OCI-LY1 (cell line): Measurements from ENCODE around the gene RAPGEF5.

Experiments used
- H2AFZ ChIP-seq: fragments of 200-600 bp; sonication (generic), shearing (Covaris generic); 2 replicates; pipeline ENCODE4 v1.6.0; 2014; ENCODE audit warnings: antibody characterized with exemption, mild to moderate bottlenecking, low read length
- H3F3A ChIP-seq: fragments of 200-600 bp; sonication (generic), shearing (Covaris generic); 2 replicates; pipeline ENCODE4 v1.6.0; 2014; ENCODE audit warnings: mild to moderate bottlenecking, antibody characterized with exemption, low read length, moderate library complexity; ENCODE audit not compliant: insufficient read depth
- H3K27ac ChIP-seq: fragments of 200-600 bp; sonication (generic); 2 replicates; pipeline ENCODE4 v1.5.1; 2014; ENCODE audit warnings: low read length, mixed run types, mild to moderate bottlenecking, low read depth; ENCODE audit not compliant: poor library complexity, severe bottlenecking
- H3K27me3 ChIP-seq: fragments of 200-600 bp; sonication (generic); 2 replicates; pipeline ENCODE4 v1.6.0; 2014; ENCODE audit warnings: antibody characterized with exemption, mild to moderate bottlenecking, low read length, moderate library complexity; ENCODE audit not compliant: insufficient read depth
- H3K36me3 ChIP-seq: fragments of 200-600 bp; sonication (generic); 2 replicates; pipeline ENCODE4 v1.6.1; 2014; ENCODE audit warnings: mild to moderate bottlenecking, antibody characterized with exemption, low read length, moderate library complexity, mixed read lengths; ENCODE audit not compliant: insufficient read depth
- H3K4me1 ChIP-seq: fragments of 200-600 bp; sonication (generic); 2 replicates; pipeline ENCODE4 v1.5.1; 2014; ENCODE audit warnings: mild to moderate bottlenecking, low read length, moderate library complexity; ENCODE audit not compliant: insufficient read depth, severe bottlenecking
- H3K4me2 ChIP-seq: fragments of 200-600 bp; sonication (generic), shearing (Covaris generic); 2 replicates; pipeline ENCODE4 v1.6.1; 2014; ENCODE audit warnings: low read length
- H3K4me3 ChIP-seq: fragments of 200-600 bp; sonication (generic); 2 replicates; pipeline ENCODE4 v1.5.1; 2014; ENCODE audit warnings: low read length, low read depth, mild to moderate bottlenecking, mixed read lengths; ENCODE audit not compliant: poor library complexity, severe bottlenecking
- H3K79me2 ChIP-seq: fragments of 200-600 bp; shearing (Covaris generic); 2 replicates; pipeline ENCODE4 v1.6.1; 2016; ENCODE audit warnings: mixed run types, low read length, mixed read lengths; ENCODE audit not compliant: insufficient read depth
- H3K9ac ChIP-seq: fragments of 200-600 bp; sonication (generic), shearing (Covaris generic); 2 replicates; pipeline ENCODE4 v1.6.1; 2014; ENCODE audit warnings: mild to moderate bottlenecking, low read length, mixed read lengths
- H3K9me2 ChIP-seq: fragments of 200-600 bp; sonication (generic), shearing (Covaris generic); 2 replicates; pipeline ENCODE4 v1.6.1; 2014; ENCODE audit warnings: low read depth, mild to moderate bottlenecking, low read length, mixed read lengths
- H3K9me3 ChIP-seq: fragments of 200-600 bp; shearing (Covaris generic); 2 replicates; pipeline ENCODE4 v1.6.1; 2014; ENCODE audit warnings: low read length, mixed read lengths
- H4K20me1 ChIP-seq: fragments of 200-600 bp; sonication (generic), shearing (Covaris generic); 2 replicates; pipeline ENCODE4 v1.6.0; 2016; ENCODE audit warnings: mild to moderate bottlenecking, low read length; ENCODE audit not compliant: insufficient read depth
- EZH2 ChIP-seq: fragments of 200-600 bp; sonication (generic), shearing (Covaris generic); IDR thresholded peaks from 2 replicates; pipeline ENCODE4 v1.8.0; 2017; ENCODE audit warnings: borderline replicate concordance, mixed run types, mild to moderate bottlenecking, antibody characterized with exemption, low read length, moderate library complexity, mixed read lengths
- TF ChIP-seq, protein P1 (sequence below): fragments of 200-600 bp; sonication (generic), shearing (Covaris generic); IDR thresholded peaks from 2 replicates; pipeline ENCODE4 v1.5.1; 2017; ENCODE audit warnings: mild to moderate bottlenecking, antibody characterized with exemption, low read length, moderate library complexity, mixed read lengths

Gene RAPGEF5

GRCh38 chr7:22373388-22373787 lies 16.4 kb upstream of the RAPGEF5 start:
- peak overlapping the region; percentile 66; the same call in 1 of the 2 replicates for H2AFZ ChIP-seq

GRCh38 chr7:22372863-22373262 lies 15.9 kb upstream of the RAPGEF5 start:
- Histone ChIP-seq H3K36me3 (no peaks in the 10 kb centered on the region), H3K27ac (no peak overlapping the region), H3K4me1 (peaks cover 20% of the 10 kb centered on the region), H3K9me3 (no peaks in the 10 kb centered on the region), H2AFZ (no peak overlapping the region), H3F3A (no peaks in the 10 kb centered on the region), H3K4me2 (no peak overlapping the region), H3K4me3 (no peak overlapping the region), H3K9ac (no peak overlapping the region), H3K79me2 (no peaks in the 10 kb centered on the region), H4K20me1 (no peaks in the 10 kb centered on the region), H3K9me2 (no peaks in the 10 kb centered on the region), H3K27me3 (no peaks in the 10 kb centered on the region)
- TF ChIP-seq, protein P1, sequence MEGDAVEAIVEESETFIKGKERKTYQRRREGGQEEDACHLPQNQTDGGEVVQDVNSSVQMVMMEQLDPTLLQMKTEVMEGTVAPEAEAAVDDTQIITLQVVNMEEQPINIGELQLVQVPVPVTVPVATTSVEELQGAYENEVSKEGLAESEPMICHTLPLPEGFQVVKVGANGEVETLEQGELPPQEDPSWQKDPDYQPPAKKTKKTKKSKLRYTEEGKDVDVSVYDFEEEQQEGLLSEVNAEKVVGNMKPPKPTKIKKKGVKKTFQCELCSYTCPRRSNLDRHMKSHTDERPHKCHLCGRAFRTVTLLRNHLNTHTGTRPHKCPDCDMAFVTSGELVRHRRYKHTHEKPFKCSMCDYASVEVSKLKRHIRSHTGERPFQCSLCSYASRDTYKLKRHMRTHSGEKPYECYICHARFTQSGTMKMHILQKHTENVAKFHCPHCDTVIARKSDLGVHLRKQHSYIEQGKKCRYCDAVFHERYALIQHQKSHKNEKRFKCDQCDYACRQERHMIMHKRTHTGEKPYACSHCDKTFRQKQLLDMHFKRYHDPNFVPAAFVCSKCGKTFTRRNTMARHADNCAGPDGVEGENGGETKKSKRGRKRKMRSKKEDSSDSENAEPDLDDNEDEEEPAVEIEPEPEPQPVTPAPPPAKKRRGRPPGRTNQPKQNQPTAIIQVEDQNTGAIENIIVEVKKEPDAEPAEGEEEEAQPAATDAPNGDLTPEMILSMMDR, result no peak
- TF ChIP-seq EZH2, result no peak

More at GRCh38 chr7:22373388-22373787, 16.4 kb upstream of the RAPGEF5 start:
- Histone ChIP-seq H3K27me3 (no peaks in the 10 kb centered on the region), H3K79me2 (no peaks in the 10 kb centered on the region), H3K4me1 (peaks cover 24% of the 10 kb centered on the region), H3K4me2 (no peak overlapping the region), H3F3A (no peaks in the 10 kb centered on the region), H3K36me3 (no peaks in the 10 kb centered on the region), H3K9me2 (no peaks in the 10 kb centered on the region), H3K4me3 (no peak overlapping the region), H3K9me3 (no peaks in the 10 kb centered on the region), H4K20me1 (no peaks in the 10 kb centered on the region), H3K27ac (no peak overlapping the region), H3K9ac (no peak overlapping the region)
- no peak for TF ChIP-seq EZH2
- TF ChIP-seq, protein P1, result no peak

DNA sequence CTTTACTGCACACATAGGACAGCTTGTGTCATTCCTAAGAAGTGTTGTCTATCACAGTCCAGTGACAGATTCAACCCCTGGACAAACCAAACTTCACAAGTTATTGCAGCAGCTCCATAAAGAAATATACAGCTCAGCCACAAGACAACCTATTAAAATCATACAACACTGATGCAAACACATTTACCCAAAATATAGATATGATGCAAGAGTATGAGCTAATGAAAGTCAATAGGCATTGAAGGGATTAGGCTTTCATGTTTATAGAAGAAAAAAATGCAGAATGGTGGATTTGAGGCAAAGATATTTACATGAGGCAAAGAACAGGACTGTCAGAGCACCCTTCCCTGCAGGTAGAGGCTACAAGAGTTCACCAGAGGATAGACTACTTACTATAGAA lies 14.9 kb upstream of the RAPGEF5 start:
- Histone ChIP-seq H3K79me2 (no peaks in the 10 kb centered on the region), H3K4me2 (no peak overlapping the region), H3K27ac (no peak overlapping the region), H3F3A (no peaks in the 10 kb centered on the region), H3K9me2 (no peaks in the 10 kb centered on the region), H3K4me1 (peaks cover 10% of the 10 kb centered on the region), H3K36me3 (no peaks in the 10 kb centered on the region), H4K20me1 (no peaks in the 10 kb centered on the region), H3K27me3 (no peaks in the 10 kb centered on the region), H3K9ac (no peak overlapping the region), H3K4me3 (no peak overlapping the region), H3K9me3 (no peaks in the 10 kb centered on the region), H2AFZ (no peak overlapping the region)
- no peak for TF ChIP-seq EZH2
- TF ChIP-seq, protein P1, result no peak
